Measurements from ENCODE around the gene ZNF236.

Gene ZNF236

GRCh38 chr18:76915456-76915855 is 93.1 kb downstream of the ZNF236 start:
- Histone ChIP-seq H3K27ac (no peak overlapping the region), H3K4me3 (no peak overlapping the region)
- no peak for TF ChIP-seq CTCF (IDR thresholded peaks at IDR 0.05)
- no peak for DNase-seq (ENCODE audit: low spot score)

- DNase-seq (ENCODE audit: low spot score): no peak
- TF ChIP-seq CTCF (IDR thresholded peaks at IDR 0.05): no peak
- no peak overlapping the region for H3K4me3 ChIP-seq
These were observed 98.6 kb downstream of the ZNF236 start for GRCh38 chr18:76920974-76921373.

GRCh38 chr18:76922107-76922506 is 99.8 kb downstream of the ZNF236 start:
- DNase-seq (ENCODE audit: low spot score): no peak
- H3K4me3 ChIP-seq: no peak overlapping the region
- no peak for TF ChIP-seq CTCF (IDR thresholded peaks at IDR 0.05)
- no peak overlapping the region for H3K27ac ChIP-seq

More at GRCh38 chr18:76920974-76921373, 98.6 kb downstream of the ZNF236 start:
- H3K27ac ChIP-seq: no peak overlapping the region

GRCh38 chr18:76923485-76924085 is 101.2 kb downstream of the ZNF236 start:
- Histone ChIP-seq H3K4me3 (no peak overlapping the region), H3K27ac (no peak overlapping the region)
- DNase-seq (ENCODE audit: low spot score): no peak
- no peak for TF ChIP-seq CTCF (IDR thresholded peaks at IDR 0.05)

- Histone ChIP-seq H3K4me3 (no peak overlapping the region), H3K27ac (no peak overlapping the region)
- DNase-seq (ENCODE audit: low spot score): no peak
- no peak for TF ChIP-seq CTCF (IDR thresholded peaks at IDR 0.05)
These were observed 103.1 kb downstream of the ZNF236 start for GRCh38 chr18:76925501-76925900.

GRCh38 chr18:76927223-76927725 is 104.9 kb downstream of the ZNF236 start:
- Histone ChIP-seq H3K4me3 (no peak overlapping the region), H3K27ac (no peak overlapping the region)
- TF ChIP-seq CTCF (IDR thresholded peaks at IDR 0.05): no peak
- DNase-seq (ENCODE audit: low spot score): no peak

- Histone ChIP-seq H3K4me3 (no peak overlapping the region), H3K27ac (no peak overlapping the region)
- no peak for DNase-seq (ENCODE audit: low spot score)
- no peak for TF ChIP-seq CTCF (IDR thresholded peaks at IDR 0.05)
These were observed 106.0 kb downstream of the ZNF236 start for GRCh38 chr18:76928179-76928868.

Measured in coronary artery (tissue), 2 donors.